Prostate gland (tissue), 2 donors: ENCODE measurements around the gene CWF19L2.

Experiments used
- POLR2A ChIP-seq: fragments of 450-650 bp; IDR thresholded peaks from one replicate; pipeline ENCODE4 v1.6.1; 2016; ENCODE audit warnings: antibody characterized with exemption, mild to moderate bottlenecking
- POLR2AphosphoS5 ChIP-seq: sonication (generic); formaldehyde crosslinking; IDR thresholded peaks from one replicate; pipeline ENCODE4 v1.6.1; 2017; ENCODE audit warnings: antibody characterized with exemption
- TF ChIP-seq, protein P1 (sequence below), 4 experiments: fragments of 200-600 bp in 2 of 4; fragments of 450-650 bp in 2 of 4; sonication (generic) in 2 of 4; IDR thresholded peaks; 1 replicate in 3 of 4; 2 replicates in 1 of 4; pipeline ENCODE4 v1.5.1; 2016 to 2019; ENCODE audit warnings: antibody characterized with exemption in 4 of 4, mild to moderate bottlenecking in 2 of 4, moderate library complexity in 2 of 4

DNA sequence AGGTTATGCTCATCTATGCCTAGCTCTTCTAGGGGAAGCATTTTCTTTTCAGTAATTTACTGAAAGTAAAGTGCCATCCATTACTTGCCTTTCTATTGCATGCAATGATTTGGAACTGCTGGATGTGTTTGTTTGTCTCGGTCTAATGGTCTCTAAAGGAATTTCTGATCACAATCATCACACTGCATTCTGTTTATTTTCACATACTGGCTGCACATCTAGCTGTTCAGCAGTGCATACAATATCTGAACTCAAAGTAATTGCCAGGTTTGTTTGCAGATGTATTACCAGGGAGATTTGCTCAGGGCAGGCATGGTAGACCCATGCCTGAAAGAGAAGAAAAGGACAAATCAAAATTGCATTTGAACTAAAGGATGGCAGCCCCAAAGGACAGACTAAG is 36.4 kb upstream of the CWF19L2 start:
- TF ChIP-seq, protein P1, sequence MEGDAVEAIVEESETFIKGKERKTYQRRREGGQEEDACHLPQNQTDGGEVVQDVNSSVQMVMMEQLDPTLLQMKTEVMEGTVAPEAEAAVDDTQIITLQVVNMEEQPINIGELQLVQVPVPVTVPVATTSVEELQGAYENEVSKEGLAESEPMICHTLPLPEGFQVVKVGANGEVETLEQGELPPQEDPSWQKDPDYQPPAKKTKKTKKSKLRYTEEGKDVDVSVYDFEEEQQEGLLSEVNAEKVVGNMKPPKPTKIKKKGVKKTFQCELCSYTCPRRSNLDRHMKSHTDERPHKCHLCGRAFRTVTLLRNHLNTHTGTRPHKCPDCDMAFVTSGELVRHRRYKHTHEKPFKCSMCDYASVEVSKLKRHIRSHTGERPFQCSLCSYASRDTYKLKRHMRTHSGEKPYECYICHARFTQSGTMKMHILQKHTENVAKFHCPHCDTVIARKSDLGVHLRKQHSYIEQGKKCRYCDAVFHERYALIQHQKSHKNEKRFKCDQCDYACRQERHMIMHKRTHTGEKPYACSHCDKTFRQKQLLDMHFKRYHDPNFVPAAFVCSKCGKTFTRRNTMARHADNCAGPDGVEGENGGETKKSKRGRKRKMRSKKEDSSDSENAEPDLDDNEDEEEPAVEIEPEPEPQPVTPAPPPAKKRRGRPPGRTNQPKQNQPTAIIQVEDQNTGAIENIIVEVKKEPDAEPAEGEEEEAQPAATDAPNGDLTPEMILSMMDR (IDR thresholded peaks at IDR 0.05) = no peak
- no peak for TF ChIP-seq POLR2A
- no peak for TF ChIP-seq POLR2AphosphoS5
